HepG2 (cell line): ENCODE measurements around the gene ZNF513. TPM values are rescaled to one million over a fixed set of nuclear protein-coding genes. Genes with fewer than 3 reads are reported as not detected.

Experiments
- ADNP ChIP-seq: sonication (generic); formaldehyde crosslinking; IDR thresholded peaks from 2 replicates; pipeline ENCODE4 v1.4.0; 2020; ENCODE audit warnings: missing genetic modification reagents
- BCL6 ChIP-seq: IDR thresholded peaks from 2 replicates; pipeline ENCODE4 v1.6.1; 2016; ENCODE audit warnings: missing genetic modification reagents, missing compliant biosample characterization
- CBX2 ChIP-seq, 2 experiments: fragments of 200-600 bp in 1 of 2; sonication (generic); formaldehyde crosslinking in 1 of 2; IDR thresholded peaks; 2 replicates each; pipeline versions ENCODE4 v1.7.0 to v1.8.1; 2018 to 2022; ENCODE audit warnings: low read depth in 2 of 2, low read length in 1 of 2, mild to moderate bottlenecking in 1 of 2, missing genetic modification reagents in 1 of 2
- CREBL2 ChIP-seq: sonication (generic); formaldehyde crosslinking; IDR thresholded peaks from 2 replicates; pipeline ENCODE4 v1.8.1; 2023; ENCODE audit warnings: missing genetic modification reagents, mild to moderate bottlenecking, borderline replicate concordance
- FOXO1 ChIP-seq: sonication (generic); formaldehyde crosslinking; IDR thresholded peaks from 2 replicates; pipeline ENCODE4 v1.4.0; 2020; ENCODE audit warnings: missing genetic modification reagents
- GATAD1 ChIP-seq: IDR thresholded peaks from 2 replicates; pipeline ENCODE4 v1.6.1; 2016; ENCODE audit warnings: missing genetic modification reagents, missing compliant biosample characterization
- HDAC6 ChIP-seq: fragments of 200-600 bp; sonication (generic); IDR thresholded peaks from 2 replicates; pipeline ENCODE4 v1.7.0; 2017; ENCODE audit warnings: mild to moderate bottlenecking, antibody characterized with exemption, low read length, low read depth
- IRF9 ChIP-seq: sonication (generic); formaldehyde crosslinking; IDR thresholded peaks from 2 replicates; pipeline ENCODE4 v1.8.0; 2022; ENCODE audit warnings: missing genetic modification reagents, mild to moderate bottlenecking, borderline replicate concordance
- KAT7 ChIP-seq: IDR thresholded peaks from 2 replicates; pipeline ENCODE4 v1.6.1; 2018; ENCODE audit warnings: borderline replicate concordance, missing compliant biosample characterization
- LRRFIP1 ChIP-seq: sonication (generic); formaldehyde crosslinking; conservative IDR thresholded peaks from 2 replicates; pipeline ENCODE4 v1.4.0; 2020; ENCODE audit warnings: missing genetic modification reagents
- NCOA5 ChIP-seq: sonication (generic); formaldehyde crosslinking; IDR thresholded peaks from 2 replicates; pipeline ENCODE4 v1.4.0; 2020; ENCODE audit warnings: missing genetic modification reagents
- SRF ChIP-seq: IDR thresholded peaks from 2 replicates; pipeline ENCODE4 v1.6.1; 2011; ENCODE audit warnings: mild to moderate bottlenecking, low read depth, low read length, moderate library complexity
- ZIK1 ChIP-seq: sonication (generic); formaldehyde crosslinking; IDR thresholded peaks from 2 replicates; pipeline ENCODE4 v1.5.0; 2020; ENCODE audit warnings: mild to moderate bottlenecking, low read depth, missing genetic modification reagents, borderline replicate concordance
- ZNF143 ChIP-seq: sonication (generic); formaldehyde crosslinking; IDR thresholded peaks from 2 replicates; pipeline ENCODE4 v1.4.0; 2020; ENCODE audit warnings: missing genetic modification reagents
- ZNF512 ChIP-seq: sonication (generic); formaldehyde crosslinking; IDR thresholded peaks from 2 replicates; pipeline ENCODE4 v1.4.0; 2020; ENCODE audit warnings: mild to moderate bottlenecking, missing genetic modification reagents
- ZNF549 ChIP-seq: sonication (generic); formaldehyde crosslinking; IDR thresholded peaks from 2 replicates; pipeline ENCODE4 v1.5.0; 2020; ENCODE audit warnings: missing genetic modification reagents
- ZNF639 ChIP-seq: conservative IDR thresholded peaks from 2 replicates; pipeline ENCODE4 v1.6.1; 2018; ENCODE audit warnings: missing genetic modification reagents
- ZNF710 ChIP-seq: sonication (generic); formaldehyde crosslinking; IDR thresholded peaks from 2 replicates; pipeline ENCODE4 v1.5.0; 2020; ENCODE audit warnings: mild to moderate bottlenecking, missing genetic modification reagents, borderline replicate concordance
- ZNF775 ChIP-seq: sonication (generic); formaldehyde crosslinking; IDR thresholded peaks from 2 replicates; pipeline ENCODE4 v1.4.0; 2020; ENCODE audit warnings: missing genetic modification reagents, mild to moderate bottlenecking, moderate library complexity, borderline replicate concordance
- ZNF777 ChIP-seq: sonication (generic); formaldehyde crosslinking; IDR thresholded peaks from 2 replicates; pipeline ENCODE4 v1.4.0; 2020; ENCODE audit warnings: missing genetic modification reagents
- ZNF790 ChIP-seq: sonication (generic); formaldehyde crosslinking; IDR thresholded peaks from 2 replicates; pipeline ENCODE4 v1.8.0; 2022; ENCODE audit warnings: missing genetic modification reagents, mild to moderate bottlenecking, borderline replicate concordance
- polyA plus RNA-seq, 8 experiments: library from polyadenylated mRNA; depleted of rRNA in 3 of 8; stranded (reverse) in 7 of 8; unstranded in 1 of 8; fragments of >200 nt; fragmentation: Illumina TruSeq in 4 of 8; extraction: Trizol in 4 of 8; gene quantifications; 2 replicates each; pipeline versions ENCODE4 v1.2.1 to v1.2.3, GENCODE V29; 2011 to 2016; ENCODE audit warnings: low read depth in 4 of 8, missing spikeins in 1 of 8, mixed read lengths in 1 of 8; ENCODE audit not compliant: insufficient read depth in 1 of 8
- total RNA-seq, 5 experiments: library from RNA; depleted of rRNA; stranded (reverse); fragments of >200 nt; fragmentation: Illumina TruSeq; extraction: Trizol; gene quantifications; 2 replicates each; pipeline ENCODE4 v1.2.3, GENCODE V29; 2016; ENCODE audit warnings: low read depth in 1 of 5

The ZNF513 gene
- total and polyA plus RNA-seq, 2 of the 13 experiments (the other 11 are each of a cell fraction or from before 2014, with no cell fraction given) = 4.9 to 6.3 TPM

GRCh38 chr2:27428978-27429541 is 48.5 kb upstream of the ZNF513 start (continued):
- no peak for TF ChIP-seq CBX2 (IDR thresholded peaks at IDR 0.05; ENCODE audit: low read depth, low read length)
- TF ChIP-seq CBX2 (CRISPR knock-in tag; IDR thresholded peaks at IDR 0.05; ENCODE audit: low read depth) = no peak
- 0 out of 2 replicates have a peak, but pooled peaks have one; percentile 16 for TF ChIP-seq GATAD1 (CRISPR knock-in tag)
- no peak for TF ChIP-seq ZNF512
- no peak for TF ChIP-seq ADNP (CRISPR knock-in tag)
- no peak for TF ChIP-seq SRF
- no peak for TF ChIP-seq NCOA5 (CRISPR knock-in tag)
- TF ChIP-seq ZNF549 (CRISPR knock-in tag) = no peak
- no peak for TF ChIP-seq ZNF775 (CRISPR knock-in tag)
- TF ChIP-seq HDAC6 = no peak
- 0 out of 2 replicates have a peak, but pooled peaks have one; percentile 17 for TF ChIP-seq ZIK1 (CRISPR knock-in tag)
- peak; percentile 22; the same call in 1 of the 2 replicates for TF ChIP-seq ZNF777 (CRISPR knock-in tag)
- TF ChIP-seq ZNF639 = peak; percentile 62; the same call in 1 of the 2 replicates
- no peak; the same call in 1 of the 2 replicates for TF ChIP-seq IRF9
- no peak for TF ChIP-seq KAT7
- TF ChIP-seq ZNF143 = no peak; the same call in 1 of the 2 replicates
- no peak for TF ChIP-seq ZNF790
- peak; percentile 21; the same call in 1 of the 2 replicates for TF ChIP-seq FOXO1 (CRISPR knock-in tag)
- no peak for TF ChIP-seq LRRFIP1
- no peak; the same call in 1 of the 2 replicates for TF ChIP-seq ZNF710
- TF ChIP-seq CREBL2 (CRISPR knock-in tag) = no peak
- no peak for TF ChIP-seq BCL6 (CRISPR knock-in tag)
